Measurements from ENCODE around the gene PLG.

- TF ChIP-seq CTCF (IDR thresholded peaks at IDR 0.05) = no peak
- no peak for TF ChIP-seq POLR2AphosphoS5 (IDR thresholded peaks at IDR 0.05)
- no peak for TF ChIP-seq POLR2A (IDR thresholded peaks at IDR 0.05)
These were observed 54.8 kb downstream of the PLG start for GRCh38 chr6:160756871-160757270.

Measured in transverse colon (tissue), 4 donors.